Mesendoderm (in vitro differentiated cells): ENCODE data around the gene PTPRG.

Experiments used
- DNase-seq: peaks from one replicate; pipeline ENCODE4 v3.0.0; 2013
- H2AK5ac ChIP-seq: 2 replicates; pipeline ENCODE4 v1.6.1; 2013; ENCODE audit warnings: low read length, inconsistent platforms
- H2BK120ac ChIP-seq: 2 replicates; pipeline ENCODE4 v1.6.1; 2013; ENCODE audit warnings: low read depth, mild to moderate bottlenecking, low read length, moderate library complexity, mixed read lengths
- H2BK15ac ChIP-seq: replicated peaks from 2 replicates; pipeline ENCODE4 v1.6.1; 2013; ENCODE audit warnings: low read depth, mild to moderate bottlenecking, moderate library complexity
- H2BK5ac ChIP-seq: 2 replicates; pipeline ENCODE4 v1.6.1; 2013; ENCODE audit warnings: low read length, inconsistent platforms
- H3K18ac ChIP-seq: 2 replicates; pipeline ENCODE4 v1.6.1; 2013; ENCODE audit warnings: mild to moderate bottlenecking, low read length, mixed read lengths
- H3K23ac ChIP-seq: one replicate; pipeline ENCODE4 v1.6.1; 2013; ENCODE audit warnings: low read length
- H3K27ac ChIP-seq: 2 replicates; pipeline ENCODE4 v1.5.1; 2013; ENCODE audit warnings: low read depth, mild to moderate bottlenecking, inconsistent platforms, low read length, moderate library complexity
- H3K27me3 ChIP-seq: 2 replicates; pipeline ENCODE4 v1.6.1; 2013; ENCODE audit warnings: low read length, control low read depth, mild to moderate bottlenecking, inconsistent platforms; ENCODE audit not compliant: insufficient read depth, poor library complexity
- H3K36me3 ChIP-seq: 2 replicates; pipeline ENCODE4 v1.6.1; 2013; ENCODE audit warnings: low read length, inconsistent platforms; ENCODE audit not compliant: control insufficient read depth, insufficient read depth
- H3K4ac ChIP-seq: one replicate; pipeline ENCODE4 v1.6.1; 2013; ENCODE audit warnings: low read depth, mild to moderate bottlenecking, low read length, moderate library complexity
- H3K4me1 ChIP-seq: 2 replicates; pipeline ENCODE4 v1.6.1; 2013; ENCODE audit warnings: low read depth, low read length, inconsistent platforms; ENCODE audit not compliant: control insufficient read depth
- H3K4me2 ChIP-seq: 2 replicates; pipeline ENCODE4 v1.6.1; 2013; ENCODE audit warnings: low read length
- H3K4me3 ChIP-seq: 2 replicates; pipeline ENCODE4 v1.5.1; 2013; ENCODE audit warnings: mild to moderate bottlenecking, low read length
- H3K56ac ChIP-seq: one replicate; pipeline ENCODE4 v1.6.1; 2013; ENCODE audit warnings: low read length
- H3K79me1 ChIP-seq: 2 replicates; pipeline ENCODE4 v1.6.1; 2013; ENCODE audit warnings: low read length, inconsistent platforms
- H3K79me2 ChIP-seq: 2 replicates; pipeline ENCODE4 v1.6.1; 2013; ENCODE audit warnings: mild to moderate bottlenecking, low read length; ENCODE audit not compliant: control insufficient read depth, insufficient read depth
- H3K9ac ChIP-seq: 2 replicates; pipeline ENCODE4 v1.6.1; 2013; ENCODE audit warnings: low read length, inconsistent platforms
- H4K5ac ChIP-seq: one replicate; pipeline ENCODE4 v1.6.1; 2013; ENCODE audit warnings: low read length
- H4K8ac ChIP-seq: one replicate; pipeline ENCODE4 v1.6.1; 2013; ENCODE audit warnings: low read depth, mild to moderate bottlenecking, control low read depth, low read length, moderate library complexity
- WGBS: extraction: QIAGEN DNeasy Blood & Tissue Kit; methylation state at CpG from one replicate; pipeline ENCODE4 v1.1.7; 2013; ENCODE audit warnings: low lambda C conversion rate, missing lambda C conversion rate; ENCODE audit not compliant: insufficient coverage; ENCODE audit errors: extremely low coverage; 5-methylcytosine and 5-hydroxymethylcytosine counted together

PTPRG gene

DNA sequence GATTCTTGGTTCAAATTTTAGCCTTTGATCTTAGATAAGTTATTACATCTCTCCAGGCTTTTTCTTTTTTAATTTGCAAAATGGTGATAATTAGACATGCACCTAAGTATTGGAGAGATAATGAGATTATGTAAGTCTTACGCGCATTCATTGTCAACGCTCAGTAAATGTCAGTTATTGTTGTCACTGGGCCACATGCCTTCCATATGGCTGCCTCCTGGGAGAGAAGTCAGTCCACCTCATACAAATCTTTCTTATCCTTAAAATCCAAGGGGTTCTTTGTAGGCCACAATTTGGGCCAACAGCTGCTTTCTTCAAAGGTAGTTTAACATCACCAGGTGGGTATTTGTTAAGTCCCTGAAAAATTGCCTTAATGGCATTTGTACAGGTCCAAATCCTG, 25.5 kb upstream of the PTPRG start:
- H3K27me3 ChIP-seq, result no peaks in the 10 kb centered on the region
- peaks cover 19% of the 10 kb centered on the region for H3K4me1 ChIP-seq

DNA sequence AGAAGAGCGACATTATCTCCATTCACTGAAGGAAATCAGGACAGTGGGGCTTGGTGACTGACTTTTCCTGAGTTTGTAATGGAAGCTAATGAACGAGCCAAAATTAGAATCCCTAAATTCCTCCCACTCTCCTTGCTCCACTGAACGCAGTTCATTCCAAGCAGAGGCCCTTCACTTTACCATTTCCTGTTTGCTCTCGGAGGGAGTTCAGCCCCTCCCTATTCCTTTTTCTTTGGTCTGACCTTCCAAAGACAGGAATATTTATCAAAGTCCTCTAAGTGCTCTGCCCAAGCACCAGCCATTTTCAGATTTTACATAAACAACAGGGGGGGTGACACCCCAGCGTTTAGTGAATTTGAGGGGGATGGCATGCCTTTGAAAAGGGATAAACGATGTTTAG, 24.0 kb upstream of the PTPRG start:
- WGBS, result no CpG with 5 or more reads among the region's 6 CpGs
- H3K4ac ChIP-seq, result peak overlapping the region; percentile 10
- DNase-seq, result peak; percentile 74
- peak overlapping the region; percentile 49 for H3K56ac ChIP-seq
- no peaks in the 10 kb centered on the region for H3K79me2 ChIP-seq
- no peak overlapping the region for H3K4me2 ChIP-seq
- no peaks in the 10 kb centered on the region for H3K27me3 ChIP-seq
- H4K5ac ChIP-seq, result no peak overlapping the region
- no peak overlapping the region for H3K9ac ChIP-seq
- peak overlapping the region; percentile 85 for H2BK120ac ChIP-seq
- peaks cover 7% of the 10 kb centered on the region for H3K4me1 ChIP-seq
- no peak overlapping the region for H2AK5ac ChIP-seq
- H3K79me1 ChIP-seq, result no peaks in the 10 kb centered on the region
- H2BK5ac ChIP-seq, result peak overlapping the region; percentile 5
- H3K27ac ChIP-seq, result peak overlapping the region; percentile 66
- peak overlapping the region; percentile 74 for H2BK15ac ChIP-seq
- H3K4me3 ChIP-seq, result no peak overlapping the region
- no peaks in the 10 kb centered on the region for H3K36me3 ChIP-seq
- H3K23ac ChIP-seq, result no peak overlapping the region
- no peak overlapping the region for H4K8ac ChIP-seq
- H3K18ac ChIP-seq, result peak overlapping the region; percentile 98

More for the DNA sequence above, 25.5 kb upstream of the PTPRG start:
- Histone ChIP-seq H3K23ac (no peak overlapping the region), H3K79me1 (no peaks in the 10 kb centered on the region), H3K36me3 (no peaks in the 10 kb centered on the region), H4K5ac (no peak overlapping the region), H4K8ac (no peak overlapping the region), H2AK5ac (no peak overlapping the region), H3K27ac (no peak overlapping the region), H2BK15ac (no peak overlapping the region), H3K4me2 (no peak overlapping the region), H3K56ac (no peak overlapping the region), H3K9ac (no peak overlapping the region), H2BK120ac (no peak overlapping the region), H3K18ac (no peak overlapping the region), H3K4ac (no peak overlapping the region), H2BK5ac (no peak overlapping the region), H3K79me2 (no peaks in the 10 kb centered on the region), H3K4me3 (no peak overlapping the region)
- no peak for DNase-seq
- no CpG with 5 or more reads among the region's 3 CpGs for WGBS

DNA sequence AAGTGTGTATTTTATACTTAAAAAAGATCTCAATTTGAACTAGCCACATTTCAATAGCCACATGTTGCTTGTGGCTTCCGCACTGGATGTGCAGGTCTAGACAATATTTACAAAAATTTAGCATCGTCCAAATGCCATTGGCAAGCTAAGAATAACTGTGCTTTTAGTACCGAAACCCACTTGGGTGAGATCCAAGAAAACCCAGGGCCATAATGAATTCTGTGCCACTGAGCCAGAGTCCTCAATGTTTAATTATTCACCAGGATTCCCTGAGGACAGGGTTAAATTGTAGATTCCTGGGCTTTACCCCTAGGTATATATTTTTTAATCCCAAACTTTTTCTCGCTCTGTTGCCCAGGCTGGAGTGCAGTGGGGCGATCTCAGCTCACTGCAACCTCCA, 22.9 kb upstream of the PTPRG start:
- H2BK15ac ChIP-seq, result no peak overlapping the region
- no peaks in the 10 kb centered on the region for H3K79me2 ChIP-seq
- H3K4me3 ChIP-seq, result no peak overlapping the region
- H2AK5ac ChIP-seq, result no peak overlapping the region
- H3K56ac ChIP-seq, result no peak overlapping the region
- no peaks in the 10 kb centered on the region for H3K79me1 ChIP-seq
- H3K9ac ChIP-seq, result no peak overlapping the region
- no peak overlapping the region for H3K18ac ChIP-seq
- H3K27me3 ChIP-seq, result no peaks in the 10 kb centered on the region
- H3K4me2 ChIP-seq, result no peak overlapping the region
- H3K36me3 ChIP-seq, result no peaks in the 10 kb centered on the region
- H3K27ac ChIP-seq, result no peak overlapping the region
- no CpG with 5 or more reads among the region's 5 CpGs for WGBS
- H3K23ac ChIP-seq, result no peak overlapping the region
- H4K5ac ChIP-seq, result no peak overlapping the region
- peaks cover 3% of the 10 kb centered on the region for H3K4me1 ChIP-seq
- H2BK120ac ChIP-seq, result peak overlapping the region; percentile 92
- DNase-seq, result no peak
- no peak overlapping the region for H4K8ac ChIP-seq
- H3K4ac ChIP-seq, result peak overlapping the region; percentile 55
- no peak overlapping the region for H2BK5ac ChIP-seq

- H3K9ac ChIP-seq, result no peak overlapping the region
- WGBS, result no CpG with 5 or more reads among the region's 4 CpGs
- no peak overlapping the region for H2AK5ac ChIP-seq
- no peak overlapping the region for H2BK5ac ChIP-seq
- H3K4me3 ChIP-seq, result no peak overlapping the region
- no peaks in the 10 kb centered on the region for H3K79me1 ChIP-seq
- no peaks in the 10 kb centered on the region for H3K27me3 ChIP-seq
- H2BK120ac ChIP-seq, result no peak overlapping the region
- no peak overlapping the region for H2BK15ac ChIP-seq
- no peak overlapping the region for H4K5ac ChIP-seq
- H3K79me2 ChIP-seq, result no peaks in the 10 kb centered on the region
- H3K4ac ChIP-seq, result no peak overlapping the region
- H3K4me2 ChIP-seq, result no peak overlapping the region
- H3K4me1 ChIP-seq, result no peaks in the 10 kb centered on the region
- no peak for DNase-seq
- no peak overlapping the region for H3K27ac ChIP-seq
- no peak overlapping the region for H4K8ac ChIP-seq
- peak overlapping the region; percentile 82 for H3K18ac ChIP-seq
- no peak overlapping the region for H3K56ac ChIP-seq
- no peak overlapping the region for H3K23ac ChIP-seq
- no peaks in the 10 kb centered on the region for H3K36me3 ChIP-seq
These were observed 19.7 kb upstream of the PTPRG start for GRCh38 chr3:61541694-61542093.

DNA sequence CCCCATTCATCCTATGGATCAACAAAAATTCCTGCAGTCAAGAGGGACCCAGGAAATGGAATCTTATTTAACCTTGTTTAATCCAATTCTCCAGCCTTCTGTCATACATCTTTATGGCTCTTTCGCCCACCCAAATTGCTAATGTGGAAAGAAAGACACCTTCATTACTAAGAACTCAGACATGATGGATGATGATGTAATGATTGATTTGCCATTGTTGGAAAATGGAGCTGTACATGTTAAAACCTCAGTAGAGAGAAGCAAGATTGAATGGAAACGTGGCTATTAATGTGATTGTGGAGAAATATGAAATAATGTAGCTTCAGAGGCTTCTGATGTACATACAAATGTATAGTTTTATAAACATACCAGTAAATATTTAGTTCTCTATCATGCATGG, 15.7 kb upstream of the PTPRG start:
- no peak overlapping the region for H4K8ac ChIP-seq
- no peak overlapping the region for H2BK15ac ChIP-seq
- H3K23ac ChIP-seq, result no peak overlapping the region
- H3K27me3 ChIP-seq, result no peaks in the 10 kb centered on the region
- H3K27ac ChIP-seq, result no peak overlapping the region
- H3K79me1 ChIP-seq, result no peaks in the 10 kb centered on the region
- no peak overlapping the region for H2BK5ac ChIP-seq
- H3K56ac ChIP-seq, result no peak overlapping the region
- H3K36me3 ChIP-seq, result no peaks in the 10 kb centered on the region
- no peak for DNase-seq
- no peak overlapping the region for H3K9ac ChIP-seq
- no peak overlapping the region for H2BK120ac ChIP-seq
- no peak overlapping the region for H3K4ac ChIP-seq
- no peaks in the 10 kb centered on the region for H3K4me1 ChIP-seq
- H4K5ac ChIP-seq, result no peak overlapping the region
- no peak overlapping the region for H3K4me2 ChIP-seq
- H2AK5ac ChIP-seq, result no peak overlapping the region
- no peak overlapping the region for H3K18ac ChIP-seq
- no peak overlapping the region for H3K4me3 ChIP-seq
- no peaks in the 10 kb centered on the region for H3K79me2 ChIP-seq
- WGBS, result no CpG with 5 or more reads among the region's 2 CpGs

DNA sequence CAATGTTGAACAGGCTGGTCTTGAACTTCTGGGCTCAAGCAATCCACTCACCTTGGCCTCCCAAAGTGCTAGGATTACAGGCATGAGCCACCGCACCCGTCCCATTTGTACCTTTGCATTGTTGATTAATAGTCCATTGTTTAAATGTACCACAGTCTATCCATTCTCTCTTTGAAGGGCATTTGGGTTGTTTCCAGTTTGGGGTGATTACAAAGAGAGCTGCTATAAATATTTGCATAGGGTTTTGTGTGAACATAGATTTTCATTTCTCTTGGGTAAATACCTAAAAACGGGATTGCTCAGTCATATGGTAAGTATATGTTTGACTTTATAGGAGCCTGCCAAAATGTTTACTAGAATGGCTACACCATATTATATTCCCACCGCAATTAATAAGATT, 13.7 kb upstream of the PTPRG start:
- Histone ChIP-seq H3K56ac (no peak overlapping the region), H3K4me3 (no peak overlapping the region), H3K4me2 (no peak overlapping the region), H3K18ac (no peak overlapping the region), H3K4ac (no peak overlapping the region), H3K36me3 (no peaks in the 10 kb centered on the region), H3K79me2 (no peaks in the 10 kb centered on the region), H2BK15ac (no peak overlapping the region), H2BK120ac (no peak overlapping the region), H2AK5ac (no peak overlapping the region), H4K5ac (no peak overlapping the region), H4K8ac (no peak overlapping the region), H3K9ac (no peak overlapping the region), H3K4me1 (no peaks in the 10 kb centered on the region), H3K79me1 (no peaks in the 10 kb centered on the region), H3K23ac (no peak overlapping the region), H2BK5ac (no peak overlapping the region), H3K27ac (no peak overlapping the region), H3K27me3 (no peaks in the 10 kb centered on the region)
- WGBS, result no CpG with 5 or more reads among the region's 4 CpGs
- DNase-seq, result no peak
